GM23248 (cell line): Measurements from ENCODE around the gene QRICH2. TPM values are rescaled to one million over a fixed set of nuclear protein-coding genes. Genes with fewer than 3 reads are reported as not detected.
"Not testable (repeated sequence)": the region's sequence is repeated elsewhere in the genome, so short reads cannot be mapped to it uniquely, and the experiment has no call there.

ENCODE experiments used
- DNase-seq: peaks from one replicate; pipeline ENCODE4 v3.0.0-alpha.2; 2015
- H2AFZ ChIP-seq: fragments of 200-600 bp; sonication (generic); 2 replicates; pipeline ENCODE4 v1.6.1; 2016; ENCODE audit warnings: antibody characterized with exemption
- H3F3A ChIP-seq: fragments of 200-600 bp; sonication (generic); 2 replicates; pipeline ENCODE4 v1.6.1; 2016; ENCODE audit warnings: mild to moderate bottlenecking, antibody characterized with exemption, mixed run types; ENCODE audit not compliant: insufficient read depth
- H3K27ac ChIP-seq: fragments of 200-600 bp; sonication (generic); 2 replicates; pipeline ENCODE4 v1.5.1; 2016; ENCODE audit warnings: mild to moderate bottlenecking
- H3K27me3 ChIP-seq: fragments of 200-600 bp; sonication (generic); replicated peaks from 2 replicates; pipeline ENCODE4 v1.6.1; 2016; ENCODE audit warnings: mild to moderate bottlenecking; ENCODE audit not compliant: insufficient read depth
- H3K36me3 ChIP-seq: fragments of 200-600 bp; sonication (generic); 2 replicates; pipeline ENCODE4 v1.6.1; 2016; ENCODE audit warnings: low read depth, mild to moderate bottlenecking
- H3K4me1 ChIP-seq: fragments of 200-600 bp; sonication (generic); 2 replicates; pipeline ENCODE4 v1.6.1; 2016; ENCODE audit warnings: mild to moderate bottlenecking; ENCODE audit not compliant: insufficient read depth
- H3K4me2 ChIP-seq: fragments of 200-600 bp; sonication (generic); one replicate; pipeline ENCODE4 v1.6.1; 2016; ENCODE audit warnings: mild to moderate bottlenecking; ENCODE audit not compliant: unreplicated experiment
- H3K4me3 ChIP-seq: fragments of 200-600 bp; sonication (generic); 2 replicates; pipeline ENCODE4 v1.5.1; 2016; ENCODE audit warnings: mild to moderate bottlenecking
- H3K79me2 ChIP-seq: fragments of 200-600 bp; sonication (generic); 2 replicates; pipeline ENCODE4 v1.6.1; 2016; ENCODE audit warnings: mild to moderate bottlenecking; ENCODE audit not compliant: insufficient read depth
- H3K9ac ChIP-seq: fragments of 200-600 bp; sonication (generic); 2 replicates; pipeline ENCODE4 v1.6.1; 2016; ENCODE audit warnings: mild to moderate bottlenecking
- H3K9me2 ChIP-seq: fragments of 200-600 bp; sonication (generic); 2 replicates; pipeline ENCODE4 v1.6.1; 2016; ENCODE audit warnings: mixed run types, mild to moderate bottlenecking, moderate library complexity; ENCODE audit not compliant: insufficient read depth
- H3K9me3 ChIP-seq: fragments of 200-600 bp; sonication (generic); one replicate; pipeline ENCODE4 v1.6.1; 2017; ENCODE audit warnings: low read depth
- H4K20me1 ChIP-seq: fragments of 200-600 bp; sonication (generic); 2 replicates; pipeline ENCODE4 v1.6.0; 2016; ENCODE audit not compliant: insufficient read depth
- EZH2 ChIP-seq: fragments of 200-600 bp; sonication (generic); IDR thresholded peaks from 2 replicates; pipeline ENCODE4 v1.6.1; 2018; ENCODE audit warnings: antibody characterized with exemption, mild to moderate bottlenecking; ENCODE audit not compliant: insufficient read depth, poor library complexity, severe bottlenecking
- EZH2phosphoT487 ChIP-seq: fragments of 200-600 bp; sonication (generic); IDR thresholded peaks from 2 replicates; pipeline ENCODE4 v1.6.1; 2018; ENCODE audit warnings: antibody characterized with exemption, moderate library complexity, mild to moderate bottlenecking, low read depth; ENCODE audit not compliant: insufficient read depth
- WGBS, 2 experiments: methylation state at CpG; one replicate each; pipeline ENCODE4 v1.1.6; 2015 to 2017; ENCODE audit warnings: low lambda C conversion rate in 2 of 2, low coverage in 1 of 2; ENCODE audit errors: missing lambda C conversion rate in 2 of 2; 5-methylcytosine and 5-hydroxymethylcytosine counted together
- in situ Hi-C: fragments of 300-500 bp; cut with MboI; formaldehyde crosslinking; loops from 2 replicates; pipeline ENCODE4 v1.15.0; 2020
- polyA plus RNA-seq: library from polyadenylated mRNA; unstranded; fragments of >200 nt; fragmentation: Nextera tagmentation; extraction: Ambion mirVana; gene quantifications from 2 replicates; pipeline ENCODE4 v1.2.1, GENCODE V29; 2016
- total RNA-seq: library from RNA; depleted of rRNA; stranded (reverse); fragments of >200 nt; shearing (Covaris generic); gene quantifications from 2 replicates; pipeline ENCODE4 v1.2.3, GENCODE V29; 2014

Gene QRICH2
- total and polyA plus RNA-seq, 2 experiments from 2014 or later = 1.3 to 4.0 TPM

DNA sequence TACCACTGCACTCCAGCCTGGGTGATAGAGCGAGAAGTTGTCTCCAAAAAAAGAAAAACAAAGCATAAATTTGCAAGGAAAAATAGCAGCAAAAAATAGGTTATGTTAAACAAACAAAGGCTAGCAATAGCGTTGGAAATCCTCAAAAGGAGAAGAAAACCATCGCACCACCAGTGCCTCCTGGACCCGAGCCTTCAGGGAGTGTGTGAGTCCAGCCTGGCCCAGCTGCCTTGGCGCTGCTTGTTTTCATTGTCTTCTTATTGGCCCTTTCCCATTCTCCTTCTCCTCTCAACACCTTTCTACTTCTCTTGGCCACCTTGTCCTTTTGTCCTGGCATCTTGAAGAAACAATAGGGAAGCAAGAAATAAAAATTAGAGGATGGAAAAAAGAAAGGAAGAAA lies 47.4 kb downstream of the QRICH2 start:
- Histone ChIP-seq H3K9me3 (no peaks in the 10 kb centered on the region), H3K36me3 (no peaks in the 10 kb centered on the region), H3K9ac (no peak overlapping the region), H3K4me3 (no peak overlapping the region), H2AFZ (no peak overlapping the region), H4K20me1 (no peaks in the 10 kb centered on the region), H3K9me2 (no peaks in the 10 kb centered on the region), H3K27me3 (no peaks in the 10 kb centered on the region), H3K79me2 (peaks cover 1% of the 10 kb centered on the region), H3K4me2 (no peak overlapping the region), H3K4me1 (peaks cover 6% of the 10 kb centered on the region), H3K27ac (no peak overlapping the region), H3F3A (peaks cover 7% of the 10 kb centered on the region)
- WGBS, 2 experiments = 82% methylated on average over 5 of the region's 5 CpGs
- TF ChIP-seq EZH2phosphoT487 (no peak), EZH2 (no peak)
- no peak for DNase-seq
- in situ Hi-C loops = no loop called here

DNA sequence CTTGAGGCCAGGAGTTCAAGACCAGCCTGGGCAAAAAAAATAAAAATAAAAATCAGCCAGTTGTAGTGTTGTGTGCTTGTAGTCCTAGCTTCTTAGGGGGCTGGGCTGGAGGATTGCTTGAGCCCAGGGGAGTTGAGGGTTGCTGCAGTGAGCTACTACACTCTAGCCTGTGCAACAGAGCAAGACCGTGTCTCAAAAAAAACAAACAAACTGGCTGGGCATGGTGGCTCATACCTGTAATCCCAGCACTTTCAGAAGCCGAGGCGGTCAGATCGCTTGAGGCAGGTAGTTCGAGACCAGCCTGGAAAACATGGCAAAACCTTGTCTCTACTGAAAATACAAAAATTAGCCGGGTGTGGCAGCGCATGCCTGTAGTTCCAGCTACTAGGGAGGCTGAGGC lies 47.9 kb downstream of the QRICH2 start:
- H3K9ac ChIP-seq = no peak overlapping the region
- no peaks in the 10 kb centered on the region for H3K36me3 ChIP-seq
- no peak overlapping the region for H3K4me2 ChIP-seq
- no peaks in the 10 kb centered on the region for H3K9me2 ChIP-seq
- no peaks in the 10 kb centered on the region for H4K20me1 ChIP-seq
- DNase-seq = no peak
- WGBS, 2 experiments = 91% methylated on average over 7 of the region's 7 CpGs
- no peaks in the 10 kb centered on the region for H3K9me3 ChIP-seq
- TF ChIP-seq EZH2phosphoT487 = no peak
- TF ChIP-seq EZH2 = no peak
- in situ Hi-C loops = no loop called here
- peaks cover 6% of the 10 kb centered on the region for H3K4me1 ChIP-seq
- H3K27ac ChIP-seq = no peak overlapping the region
- H2AFZ ChIP-seq = no peak overlapping the region
- H3K4me3 ChIP-seq = no peak overlapping the region
- H3K79me2 ChIP-seq = no peaks in the 10 kb centered on the region
- H3F3A ChIP-seq = peaks cover 7% of the 10 kb centered on the region
- H3K27me3 ChIP-seq = no peaks in the 10 kb centered on the region

DNA sequence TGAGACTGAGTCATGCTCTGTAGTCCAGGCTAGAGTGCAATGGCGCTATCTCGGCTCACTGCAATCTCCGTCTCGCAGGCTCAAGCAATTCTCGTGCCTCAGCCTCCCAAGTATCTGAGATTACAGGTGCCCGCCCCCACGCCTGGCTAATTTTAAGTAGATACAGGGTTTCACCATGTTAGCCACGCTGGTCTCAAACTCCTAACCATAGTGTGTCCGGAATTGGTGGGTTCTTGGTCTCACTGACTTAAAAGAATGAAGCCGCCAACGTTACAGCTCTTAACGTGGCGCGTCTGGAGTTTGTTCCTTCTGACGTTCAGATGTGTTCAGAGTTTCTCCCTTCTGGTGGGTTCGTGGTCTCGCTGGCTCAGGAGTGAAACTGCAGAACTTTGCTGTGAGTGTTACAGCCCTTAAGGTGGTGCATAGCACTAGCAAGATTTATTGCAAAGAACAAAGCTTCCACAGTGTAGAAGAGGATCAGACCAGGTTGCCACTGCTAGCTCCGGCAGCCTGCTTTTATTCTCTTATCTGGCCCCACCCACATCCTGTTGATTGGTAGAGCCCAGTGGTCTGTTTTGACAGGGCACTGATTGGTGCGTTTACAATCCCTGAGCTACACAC lies 51.5 kb downstream of the QRICH2 start:
- H3K27ac ChIP-seq, H3K4me2 ChIP-seq, in situ Hi-C loops, H3K27me3 ChIP-seq, H3K9me2 ChIP-seq, H3K9ac ChIP-seq, H3K4me3 ChIP-seq, DNase-seq, H4K20me1 ChIP-seq, H3K9me3 ChIP-seq, H2AFZ ChIP-seq, H3K79me2 ChIP-seq, H3K36me3 ChIP-seq: not testable (repeated sequence)
- Histone ChIP-seq H3K4me1 (peaks cover 16% of the 10 kb centered on the region), H3F3A (peaks cover 16% of the 10 kb centered on the region)
- 74 to 78% methylated on average over 19 of the region's 19 CpGs for whole genome bisulfite sequencing, 2 experiments

- Histone ChIP-seq H3K4me1 (peaks cover 21% of the 10 kb centered on the region), H3K9me2 (no peaks in the 10 kb centered on the region), H3F3A (peaks cover 20% of the 10 kb centered on the region), H4K20me1 (no peaks in the 10 kb centered on the region), H3K27ac (no peak overlapping the region), H3K36me3 (no peaks in the 10 kb centered on the region), H3K9ac (no peak overlapping the region), H3K27me3 (no peaks in the 10 kb centered on the region), H3K4me3 (no peak overlapping the region), H2AFZ (no peak overlapping the region), H3K4me2 (no peak overlapping the region), H3K79me2 (no peaks in the 10 kb centered on the region), H3K9me3 (no peaks in the 10 kb centered on the region)
- in situ Hi-C loops = no loop called here
- no peak for TF ChIP-seq EZH2phosphoT487
- DNase-seq = no peak
- 68 to 71% methylated on average over 6 of the region's 6 CpGs for WGBS, 2 experiments
Measured at GRCh38 chr17:76255801-76256429, 52.2 kb downstream of the QRICH2 start.
